Measurements from ENCODE around the gene STAC2.

STAC2 gene

DNA sequence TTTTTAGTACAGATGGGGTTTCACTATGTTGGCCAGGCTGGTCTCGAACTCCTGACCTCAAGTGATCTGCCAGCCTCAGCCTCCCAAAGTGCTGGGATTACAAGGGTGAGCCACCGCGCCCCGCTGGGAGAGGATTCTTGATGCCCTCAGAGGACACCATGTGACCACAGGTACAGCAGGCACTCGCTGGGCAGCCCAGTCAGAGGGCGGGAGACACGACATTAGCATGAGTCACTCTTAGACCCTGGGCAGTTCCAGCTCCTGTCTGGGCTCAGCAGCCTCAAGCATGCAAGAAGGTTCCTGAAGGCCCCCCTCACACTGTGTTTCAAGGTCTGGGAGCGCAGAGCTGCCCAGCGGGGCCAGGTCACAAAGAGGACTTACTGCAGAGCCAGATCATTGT, 11.9 kb downstream of the STAC2 start:
- H2BK120ac ChIP-seq (ENCODE audit: low read depth, low read length) = peak overlapping the region; percentile 26
- H3K18ac ChIP-seq (ENCODE audit: low read length) = no peak overlapping the region
- H3K23ac ChIP-seq (ENCODE audit: low read depth, low read length, poor library complexity) = no peak overlapping the region
- H3K27me3 ChIP-seq (ENCODE audit: control insufficient read depth in 3 of 3, insufficient read depth in 3 of 3, low read depth in 1 of 3, low read length in 3 of 3) = peaks cover 0 to 92% (median 31%) of the 10 kb centered on the region in 3 experiments
- H3K27ac ChIP-seq (replicated peaks; ENCODE audit: low read length) = no peak overlapping the region
- no peak overlapping the region for H2BK15ac ChIP-seq (ENCODE audit: low read length)
- H2AK5ac ChIP-seq (ENCODE audit: low read depth, low read length) = peak overlapping the region; percentile 90
- no peak overlapping the region for H4K91ac ChIP-seq (ENCODE audit: low read depth, low read length, poor library complexity)
- no peak overlapping the region for H3K4me2 ChIP-seq (ENCODE audit: insufficient read depth, low read length, poor library complexity, severe bottlenecking)
- WGBS, 2 donors (ENCODE audit: extremely low coverage in 2 of 2, insufficient read length in 2 of 2, insufficient replicate concordance in 1 of 2) = no CpG with 5 or more reads among the region's 9 CpGs
- H3K79me1 ChIP-seq (ENCODE audit: low read depth, low read length) = no peaks in the 10 kb centered on the region
- no peak for DNase-seq (ENCODE audit: low spot score)
- no peak overlapping the region for H4K8ac ChIP-seq (ENCODE audit: low read depth, low read length)
- no peak overlapping the region for H2AFZ ChIP-seq (ENCODE audit: low read length)
- no peaks in the 10 kb centered on the region for H3K9me3 ChIP-seq (replicated peaks in 1 of 2; ENCODE audit: control insufficient read depth in 2 of 2, insufficient read depth in 1 of 2, low read depth in 1 of 2, low read length in 2 of 2)
- H3K4ac ChIP-seq (ENCODE audit: low read length) = no peak overlapping the region
- H3K14ac ChIP-seq (ENCODE audit: low read length) = no peak overlapping the region
- H3K4me1 ChIP-seq (ENCODE audit: control insufficient read depth in 2 of 2, insufficient read depth in 1 of 2, low read depth in 1 of 2, low read length in 2 of 2) = peaks cover 9 to 14% of the 10 kb centered on the region in 2 donors
- peak overlapping the region; percentile 50 for H2BK12ac ChIP-seq (ENCODE audit: low read length)
- no peak overlapping the region for H2BK5ac ChIP-seq (ENCODE audit: low read length)
- H3K4me3 ChIP-seq (ENCODE audit: low read length in 2 of 2) = no peak overlapping the region
- H3K9ac ChIP-seq (ENCODE audit: low read depth, low read length, poor library complexity) = no peak overlapping the region
- H3K36me3 ChIP-seq (replicated peaks in 1 of 2; ENCODE audit: control insufficient read depth in 2 of 2, insufficient read depth in 2 of 2, low read length in 2 of 2) = no peaks in the 10 kb centered on the region

DNA sequence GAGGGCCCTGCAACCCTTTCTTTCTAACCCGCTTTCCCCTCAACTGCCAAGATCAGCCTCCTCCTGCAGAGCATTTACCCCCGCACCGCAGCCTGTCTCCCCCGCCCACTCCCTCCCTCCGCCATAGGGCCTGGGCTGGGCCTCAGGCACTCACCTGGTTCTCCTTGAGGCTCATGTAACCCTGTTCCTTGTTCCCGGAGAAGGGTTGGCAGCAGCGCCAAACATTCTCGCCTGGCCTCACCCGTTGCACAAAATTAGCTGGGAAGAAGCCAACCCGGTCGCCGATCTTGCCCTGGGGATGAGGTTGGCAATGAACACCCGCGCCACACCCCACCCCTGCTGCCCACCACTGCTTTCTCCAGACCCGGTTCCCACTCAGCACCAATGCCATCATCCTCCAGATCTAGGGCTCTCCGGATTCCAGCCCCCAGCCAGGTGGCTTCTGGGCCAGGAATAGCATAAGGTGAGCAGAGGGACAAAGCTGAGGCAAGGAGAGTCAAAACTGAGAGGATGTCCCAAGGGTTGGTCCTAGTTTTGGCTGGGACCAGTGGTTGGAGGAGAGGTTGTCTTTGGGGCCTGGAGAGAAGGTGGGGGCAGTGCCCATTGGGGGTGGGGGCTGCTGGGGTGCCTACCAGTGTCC, 12.8 kb downstream of the STAC2 start:
- Histone ChIP-seq H4K91ac (ENCODE audit: low read depth, low read length, poor library complexity) (no peak overlapping the region), H3K9ac (ENCODE audit: low read depth, low read length, poor library complexity) (no peak overlapping the region), H3K4me1 (ENCODE audit: control insufficient read depth in 2 of 2, insufficient read depth in 1 of 2, low read depth in 1 of 2, low read length in 2 of 2) (peaks cover 14 to 18% of the 10 kb centered on the region in 2 donors), H2AFZ (ENCODE audit: low read length) (no peak overlapping the region), H4K8ac (ENCODE audit: low read depth, low read length) (no peak overlapping the region), H2BK15ac (ENCODE audit: low read length) (no peak overlapping the region), H2BK12ac (ENCODE audit: low read length) (no peak overlapping the region), H2AK5ac (ENCODE audit: low read depth, low read length) (peak overlapping the region; percentile 9), H3K4me2 (ENCODE audit: insufficient read depth, low read length, poor library complexity, severe bottlenecking) (no peak overlapping the region), H3K27me3 (ENCODE audit: control insufficient read depth in 3 of 3, insufficient read depth in 3 of 3, low read depth in 1 of 3, low read length in 3 of 3) (peaks cover 0 to 92% (median 24%) of the 10 kb centered on the region in 3 experiments), H3K9me3 (replicated peaks in 1 of 2; ENCODE audit: control insufficient read depth in 2 of 2, insufficient read depth in 1 of 2, low read depth in 1 of 2, low read length in 2 of 2) (no peaks in the 10 kb centered on the region), H3K36me3 (replicated peaks in 1 of 2; ENCODE audit: control insufficient read depth in 2 of 2, insufficient read depth in 2 of 2, low read length in 2 of 2) (no peaks in the 10 kb centered on the region), H3K27ac (replicated peaks; ENCODE audit: low read length) (no peak overlapping the region), H2BK5ac (ENCODE audit: low read length) (peak overlapping the region; percentile 45), H2BK120ac (ENCODE audit: low read depth, low read length) (no peak overlapping the region), H3K23ac (ENCODE audit: low read depth, low read length, poor library complexity) (no peak overlapping the region), H3K18ac (ENCODE audit: low read length) (no peak overlapping the region), H3K4ac (ENCODE audit: low read length) (no peak overlapping the region), H3K79me1 (ENCODE audit: low read depth, low read length) (no peaks in the 10 kb centered on the region), H3K14ac (ENCODE audit: low read length) (no peak overlapping the region), H3K4me3 (ENCODE audit: low read length in 2 of 2) (no peak overlapping the region)
- WGBS, 2 donors (ENCODE audit: extremely low coverage in 2 of 2, insufficient read length in 2 of 2, insufficient replicate concordance in 1 of 2) = no CpG with 5 or more reads among the region's 16 CpGs
- no peak for DNase-seq (ENCODE audit: low spot score)

DNA sequence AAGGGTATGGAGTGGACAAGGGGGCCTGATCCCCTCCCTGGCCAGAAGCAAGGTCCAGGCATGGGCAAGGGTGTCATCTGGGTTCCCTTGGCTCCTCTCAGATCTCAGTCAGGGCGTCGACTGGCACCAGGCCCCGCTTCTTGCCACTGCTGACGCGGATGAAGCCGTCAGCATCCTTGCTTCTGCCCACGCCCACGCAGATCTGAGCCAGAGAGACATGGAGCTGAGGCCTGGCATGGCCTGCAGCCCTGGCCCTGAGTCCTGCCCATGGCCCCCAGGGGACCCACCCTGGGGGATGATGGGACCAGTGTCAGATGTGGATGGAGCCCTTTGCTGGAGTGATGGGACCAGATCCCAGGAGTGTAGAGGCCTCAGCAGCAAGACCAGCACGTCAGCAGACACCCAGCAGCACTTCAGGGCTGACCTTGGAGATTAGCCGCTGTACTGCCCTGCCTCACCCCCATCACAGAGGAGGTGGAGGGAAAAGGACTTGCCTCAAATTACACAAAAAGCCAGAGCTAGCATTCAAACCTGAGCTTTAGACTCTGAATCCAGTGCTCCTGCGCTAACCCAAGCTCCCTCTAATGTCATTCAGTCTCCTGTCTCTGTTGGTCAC, 13.4 kb downstream of the STAC2 start:
- no peak overlapping the region for H2BK120ac ChIP-seq (ENCODE audit: low read depth, low read length)
- H3K14ac ChIP-seq (ENCODE audit: low read length) = no peak overlapping the region
- H3K27me3 ChIP-seq (ENCODE audit: control insufficient read depth in 3 of 3, insufficient read depth in 3 of 3, low read depth in 1 of 3, low read length in 3 of 3) = peaks cover 0 to 89% (median 21%) of the 10 kb centered on the region in 3 experiments
- H3K23ac ChIP-seq (ENCODE audit: low read depth, low read length, poor library complexity) = peak overlapping the region; percentile 68
- H2BK12ac ChIP-seq (ENCODE audit: low read length) = no peak overlapping the region
- DNase-seq (ENCODE audit: low spot score) = no peak
- H3K27ac ChIP-seq (replicated peaks; ENCODE audit: low read length) = no peak overlapping the region
- H3K9ac ChIP-seq (ENCODE audit: low read depth, low read length, poor library complexity) = no peak overlapping the region
- H2BK15ac ChIP-seq (ENCODE audit: low read length) = peak overlapping the region; percentile 60
- peaks cover 14 to 18% of the 10 kb centered on the region in 2 donors for H3K4me1 ChIP-seq (ENCODE audit: control insufficient read depth in 2 of 2, insufficient read depth in 1 of 2, low read depth in 1 of 2, low read length in 2 of 2)
- no peak overlapping the region for H4K8ac ChIP-seq (ENCODE audit: low read depth, low read length)
- H3K18ac ChIP-seq (ENCODE audit: low read length) = peak overlapping the region; percentile 40
- peak overlapping the region; percentile 68 for H2AK5ac ChIP-seq (ENCODE audit: low read depth, low read length)
- no peak overlapping the region for H4K91ac ChIP-seq (ENCODE audit: low read depth, low read length, poor library complexity)
- no peak overlapping the region for H3K4me2 ChIP-seq (ENCODE audit: insufficient read depth, low read length, poor library complexity, severe bottlenecking)
- peak overlapping the region in 1 of 2 donors; percentile 23 for H3K4me3 ChIP-seq (ENCODE audit: low read length in 2 of 2)
- no peak overlapping the region for H2AFZ ChIP-seq (ENCODE audit: low read length)
- no peaks in the 10 kb centered on the region for H3K36me3 ChIP-seq (replicated peaks in 1 of 2; ENCODE audit: control insufficient read depth in 2 of 2, insufficient read depth in 2 of 2, low read length in 2 of 2)
- peak overlapping the region; percentile 45 for H2BK5ac ChIP-seq (ENCODE audit: low read length)
- no peak overlapping the region for H3K4ac ChIP-seq (ENCODE audit: low read length)
- no peaks in the 10 kb centered on the region for H3K79me1 ChIP-seq (ENCODE audit: low read depth, low read length)
- H3K9me3 ChIP-seq (replicated peaks in 1 of 2; ENCODE audit: control insufficient read depth in 2 of 2, insufficient read depth in 1 of 2, low read depth in 1 of 2, low read length in 2 of 2) = no peaks in the 10 kb centered on the region
- WGBS, 2 donors (ENCODE audit: extremely low coverage in 2 of 2, insufficient read length in 2 of 2, insufficient replicate concordance in 1 of 2) = no CpG with 5 or more reads among the region's 11 CpGs

DNA sequence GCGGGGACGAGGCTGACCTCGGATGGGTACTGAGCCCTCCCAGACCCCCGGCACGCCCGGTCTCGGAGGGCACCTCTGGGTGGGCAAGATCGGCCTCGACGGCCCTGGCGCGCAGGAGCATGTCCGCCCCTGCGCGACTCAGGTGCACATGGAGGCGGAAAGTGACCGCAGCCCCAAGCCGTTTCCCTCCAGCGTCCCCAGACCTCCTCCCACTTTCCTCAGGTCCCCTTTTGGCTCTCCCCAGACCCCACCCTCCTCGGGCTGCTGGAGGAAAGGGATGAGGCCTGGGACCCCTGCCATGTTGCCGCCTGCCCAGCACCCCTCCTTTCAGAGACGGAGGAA, 15.7 kb downstream of the STAC2 start:
- Histone ChIP-seq H3K18ac (ENCODE audit: low read length) (peak overlapping the region; percentile 96), H2BK12ac (ENCODE audit: low read length) (peak overlapping the region; percentile 95), H3K4ac (ENCODE audit: low read length) (no peak overlapping the region), H3K14ac (ENCODE audit: low read length) (peak overlapping the region; percentile 76), H3K27me3 (ENCODE audit: control insufficient read depth in 3 of 3, insufficient read depth in 3 of 3, low read depth in 1 of 3, low read length in 3 of 3) (peaks cover 0 to 68% (median 15%) of the 10 kb centered on the region in 3 experiments), H3K79me1 (ENCODE audit: low read depth, low read length) (no peaks in the 10 kb centered on the region), H3K9ac (ENCODE audit: low read depth, low read length, poor library complexity) (peak overlapping the region; percentile 79), H2AK5ac (ENCODE audit: low read depth, low read length) (peak overlapping the region; percentile 86), H3K36me3 (replicated peaks in 1 of 2; ENCODE audit: control insufficient read depth in 2 of 2, insufficient read depth in 2 of 2, low read length in 2 of 2) (peaks cover 2 to 3% of the 10 kb centered on the region in 2 donors), H2BK15ac (ENCODE audit: low read length) (peak overlapping the region; percentile 74), H3K23ac (ENCODE audit: low read depth, low read length, poor library complexity) (peak overlapping the region; percentile 71), H4K8ac (ENCODE audit: low read depth, low read length) (peak overlapping the region; percentile 86), H2BK5ac (ENCODE audit: low read length) (peak overlapping the region; percentile 57), H4K91ac (ENCODE audit: low read depth, low read length, poor library complexity) (no peak overlapping the region), H3K27ac (replicated peaks; ENCODE audit: low read length) (no peak overlapping the region), H3K4me2 (ENCODE audit: insufficient read depth, low read length, poor library complexity, severe bottlenecking) (peak overlapping the region; percentile 94), H3K9me3 (replicated peaks in 1 of 2; ENCODE audit: control insufficient read depth in 2 of 2, insufficient read depth in 1 of 2, low read depth in 1 of 2, low read length in 2 of 2) (no peaks in the 10 kb centered on the region), H3K4me1 (ENCODE audit: control insufficient read depth in 2 of 2, insufficient read depth in 1 of 2, low read depth in 1 of 2, low read length in 2 of 2) (peaks cover 14 to 18% of the 10 kb centered on the region in 2 donors), H3K4me3 (ENCODE audit: low read length in 2 of 2) (peak overlapping the region in 1 of 2 donors; percentile 67), H2AFZ (ENCODE audit: low read length) (peak overlapping the region; percentile 77), H2BK120ac (ENCODE audit: low read depth, low read length) (no peak overlapping the region)
- WGBS, 2 donors (ENCODE audit: extremely low coverage in 2 of 2, insufficient read length in 2 of 2, insufficient replicate concordance in 1 of 2) = no CpG with 5 or more reads among the region's 22 CpGs
- no peak for DNase-seq (ENCODE audit: low spot score)

Data from neuronal stem cell (in vitro differentiated cells).